K562 (cell line): ENCODE data around the gene ARHGEF9. TPM values are rescaled to one million over a fixed set of nuclear protein-coding genes. Genes with fewer than 3 reads are reported as not detected.

Experiments
- ATAC-seq: fragments of 200-7000 bp; cut with Tn5 transposase; 3 replicates; pipeline ENCODE4 v1.9.1; 2020; ENCODE audit warnings: moderate library complexity
- BruUV-seq: library from RNA; stranded (reverse); fragments of 400-500 nt; replicated peaks from 2 replicates; lab custom pipeline; 2021; lab: Mats Ljungman, UMichigan
- CTCF ChIA-PET: fragments of 300-600 bp; formaldehyde crosslinking; extraction: SDS; loops from one replicate; lab custom pipeline; 2021; ENCODE audit warnings: low intra/inter-chr PET ratio; lab: Yijun Ruan, JAX
- POLR2A ChIA-PET: fragments of 300-600, 350-650 bp; sonication (Branson Sonifier 250); formaldehyde crosslinking; extraction: SDS; loops from one replicate; lab custom pipeline; 2021; ENCODE audit warnings: antibody characterized with exemption, inconsistent platforms; lab: Yijun Ruan, JAX
- DNase-seq, 4 experiments: peaks; one replicate each; pipeline versions ENCODE4 v3.0.0 to v3.0.0-alpha.2; 2011 to 2018; ENCODE audit warnings: low spot score in 3 of 4, mixed read lengths in 3 of 4; ENCODE audit errors: extremely low read depth in 1 of 4
- FAIRE-seq: peaks from 2 replicates; lab custom pipeline; 2011; peaks lifted over from hg19 to GRCh38; lab: Jason Lieb, UNC
- H2AFZ ChIP-seq: 2 replicates; pipeline ENCODE4 v1.6.0; 2011; ENCODE audit warnings: low read depth, low read length, control low read depth, inconsistent platforms
- H3K27ac ChIP-seq: fragments of 200-600 bp; 3 replicates; pipeline ENCODE4 v1.8.0; 2011; ENCODE audit warnings: low read depth, mild to moderate bottlenecking, control low read depth, inconsistent platforms, low read length, moderate library complexity, mixed read lengths; ENCODE audit errors: extremely low read depth
- H3K27me3 ChIP-seq, 2 experiments: fragments of 300-600 bp in 1 of 2; 2 replicates in 1 of 2; 3 replicates in 1 of 2; pipeline versions ENCODE4 v1.6.0 to v1.8.0; 2011; ENCODE audit warnings: inconsistent platforms in 2 of 2, low read length in 2 of 2, mild to moderate bottlenecking in 1 of 2, mixed read lengths in 1 of 2, moderate library complexity in 1 of 2; ENCODE audit not compliant: control insufficient read depth in 2 of 2, insufficient read depth in 2 of 2
- H3K36me3 ChIP-seq: fragments of 300-600 bp; 3 replicates; pipeline ENCODE4 v1.8.0; 2011; ENCODE audit warnings: mild to moderate bottlenecking, low read length, inconsistent platforms; ENCODE audit not compliant: control insufficient read depth, insufficient read depth
- H3K4me1 ChIP-seq, 2 experiments: fragments of 200-600 bp in 1 of 2; replicated peaks in 1 of 2; 2 replicates in 1 of 2; 3 replicates in 1 of 2; pipeline versions ENCODE4 v1.5.1 to v1.8.0; 2011; ENCODE audit warnings: inconsistent platforms in 2 of 2, low read length in 2 of 2, mild to moderate bottlenecking in 1 of 2, mixed read lengths in 1 of 2, moderate library complexity in 1 of 2; ENCODE audit not compliant: control insufficient read depth in 2 of 2, insufficient read depth in 2 of 2
- H3K4me2 ChIP-seq: 2 replicates; pipeline ENCODE4 v1.6.1; 2011; ENCODE audit warnings: low read length, control low read depth, inconsistent platforms, mixed read lengths; ENCODE audit not compliant: insufficient read depth
- H3K4me3 ChIP-seq: fragments of 200-600 bp; sonication (generic), shearing (Covaris generic); 2 replicates; pipeline ENCODE4 v1.5.1; 2016; ENCODE audit warnings: control low read depth, inconsistent platforms
- H3K79me2 ChIP-seq: fragments of 200-600 bp; 3 replicates; pipeline ENCODE4 v1.8.0; 2011; ENCODE audit warnings: low read length, inconsistent platforms; ENCODE audit not compliant: control insufficient read depth, insufficient read depth
- H3K9ac ChIP-seq, 2 experiments: 2 replicates each; pipeline versions ENCODE4 v1.6.0 to v1.6.1; 2011; ENCODE audit warnings: low read depth in 2 of 2, low read length in 2 of 2, control low read depth in 1 of 2, inconsistent platforms in 1 of 2, mild to moderate bottlenecking in 1 of 2, mixed read lengths in 1 of 2; ENCODE audit not compliant: insufficient read depth in 1 of 2
- H3K9me1 ChIP-seq: one replicate; pipeline ENCODE4 v1.6.0; 2011; ENCODE audit warnings: inconsistent platforms, mild to moderate bottlenecking, low read length, moderate library complexity; ENCODE audit not compliant: control insufficient read depth, insufficient read depth
- H3K9me3 ChIP-seq: replicated peaks from 2 replicates; pipeline ENCODE4 v1.5.1; 2011; ENCODE audit warnings: low read depth, low read length, inconsistent platforms; ENCODE audit not compliant: control insufficient read depth, insufficient read depth
- H4K20me1 ChIP-seq: replicated peaks from 2 replicates; pipeline ENCODE4 v1.6.1; 2011; ENCODE audit warnings: low read length, inconsistent platforms, mixed read lengths; ENCODE audit not compliant: control insufficient read depth, insufficient read depth
- CBX1 ChIP-seq: sonication (generic); IDR thresholded peaks from 2 replicates; pipeline ENCODE4 v1.6.1; 2016; ENCODE audit warnings: antibody characterized with exemption, low read depth, mild to moderate bottlenecking
- E2F6 ChIP-seq, 2 experiments: IDR thresholded peaks; 2 replicates each; pipeline ENCODE4 v1.6.1; 2011; ENCODE audit warnings: borderline replicate concordance in 1 of 2, control low read depth in 1 of 2, low read depth in 1 of 2, low read length in 1 of 2, mild to moderate bottlenecking in 1 of 2, mixed read lengths in 1 of 2, moderate library complexity in 1 of 2; ENCODE audit not compliant: insufficient read depth in 1 of 2, insufficient read length in 1 of 2, poor library complexity in 1 of 2, severe bottlenecking in 1 of 2; ENCODE audit errors: extremely low read depth in 1 of 2
- NELFE ChIP-seq: IDR thresholded peaks from 2 replicates; pipeline ENCODE4 v1.6.1; 2011; ENCODE audit warnings: mild to moderate bottlenecking; ENCODE audit not compliant: insufficient read depth, insufficient read length
- RBM15 ChIP-seq: fragments of 200-400 bp; formaldehyde crosslinking; IDR thresholded peaks from 2 replicates; pipeline ENCODE4 v1.6.1; 2018; ENCODE audit warnings: mild to moderate bottlenecking, low read length, moderate library complexity; ENCODE audit not compliant: insufficient read depth
- SMARCC2 ChIP-seq: fragments of 450-650 bp; IDR thresholded peaks from 2 replicates; pipeline ENCODE4 v1.6.1; 2017; ENCODE audit warnings: antibody characterized with exemption, moderate library complexity, mild to moderate bottlenecking, low read depth
- TEAD2 ChIP-seq: fragments of 450-650 bp; IDR thresholded peaks from 2 replicates; pipeline ENCODE4 v1.6.1; 2016; ENCODE audit warnings: missing genetic modification characterization, control low read depth, missing compliant biosample characterization
- ZFP36 ChIP-seq: fragments of 150-350 bp; IDR thresholded peaks from 2 replicates; pipeline ENCODE4 v1.6.1; 2018; ENCODE audit warnings: low read length, low read depth; ENCODE audit not compliant: partially characterized antibody
- ZKSCAN8 ChIP-seq: fragments of 200-800 bp; sonication (Bioruptor generic); IDR thresholded peaks from 2 replicates; pipeline ENCODE4 v1.6.1; 2016; ENCODE audit warnings: missing genetic modification characterization, missing compliant biosample characterization
- whole genome bisulfite sequencing: fragments of 100-300 bp; shearing (Covaris generic); methylation state at CpG from one replicate; pipeline ENCODE4 v1.1.6; 2016; ENCODE audit warnings: low coverage, mixed read lengths; ENCODE audit not compliant: insufficient coverage; ENCODE audit errors: missing lambda C conversion rate; 5-methylcytosine and 5-hydroxymethylcytosine counted together
- in situ Hi-C: fragments of 300-500 bp; cut with MboI; formaldehyde crosslinking; loops from 4 replicates; pipeline ENCODE4 v1.15.0; 2018; ENCODE audit warnings: inconsistent platforms, mixed read lengths
- intact Hi-C: fragments of 100-400 bp; cut with micrococcal nuclease; formaldehyde crosslinking; loops from 2 replicates; pipeline ENCODE4 v1.14.2; 2022
- polyA plus RNA-seq, 8 experiments: library from polyadenylated mRNA; depleted of rRNA in 4 of 8; stranded (reverse) in 5 of 8; unstranded in 3 of 8; fragments of >200 nt; fragmentation: Nextera tagmentation in 2 of 8; fragmentation: Illumina TruSeq in 1 of 8; extraction: Ambion mirVana in 2 of 8; extraction: Trizol in 1 of 8; gene quantifications; 2 replicates each; pipeline versions ENCODE4 v1.2.1 to v1.2.3, GENCODE V29; 2011 to 2014; ENCODE audit warnings: inconsistent platforms in 1 of 8, missing spikeins in 1 of 8
- total RNA-seq, 7 experiments: library from RNA; depleted of rRNA in 6 of 7; stranded (reverse); fragments of >200 nt in 6 of 7; fragmentation: Illumina TruSeq in 2 of 7; extraction: Trizol in 2 of 7; gene quantifications; 2 replicates each; pipeline versions ENCODE4 v1.2.1 to v1.2.3, GENCODE V29; 2011 to 2021; ENCODE audit warnings: low replicate concordance in 1 of 7
- TF ChIP-seq, protein P1 (sequence below): IDR thresholded peaks from 3 replicates; pipeline ENCODE4 v1.6.1; 2011; ENCODE audit warnings: borderline replicate concordance, mild to moderate bottlenecking; ENCODE audit not compliant: insufficient read length, insufficient read depth
- TF ChIP-seq, protein P2 (sequence below): sonication (generic); formaldehyde crosslinking; IDR thresholded peaks from 2 replicates; pipeline ENCODE4 v1.8.1; 2023; ENCODE audit warnings: missing genetic modification reagents, mild to moderate bottlenecking, borderline replicate concordance

ARHGEF9 gene
- total and polyA plus RNA-seq, 9 of the 15 experiments (the other 6 are each of a cell fraction or from before 2014, with no cell fraction given) = 0.09 to 0.24 (median 0.15) TPM; not detected in 2

DNA sequence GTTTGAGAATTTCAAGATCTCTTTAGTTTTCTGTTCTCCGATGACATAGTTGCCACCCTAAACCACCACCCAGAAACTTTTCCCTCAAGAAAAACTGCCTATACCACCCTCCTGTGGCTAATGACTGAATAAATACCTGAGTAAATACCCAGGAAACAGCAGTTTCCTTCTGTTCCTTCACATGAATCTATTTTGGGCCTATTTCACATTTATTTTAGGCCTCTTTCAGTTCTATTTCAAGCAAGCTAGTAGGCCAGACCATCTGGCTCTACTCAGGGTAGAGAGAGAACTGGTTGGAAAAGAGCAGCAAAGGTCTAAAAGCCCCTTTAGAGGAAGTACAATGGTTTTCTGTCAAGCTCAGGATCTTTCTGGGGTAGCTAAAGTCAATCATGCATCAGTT lies 23.4 kb downstream of the ARHGEF9 start:
- H2AFZ ChIP-seq = no peak overlapping the region
- 20% methylated on average over 1 of the region's 1 CpG for WGBS
- no peak for FAIRE-seq
- ATAC-seq = no peak
- H3K4me1 ChIP-seq = no peaks in the 10 kb centered on the region
- H3K27ac ChIP-seq = no peak overlapping the region
- no peaks in the 10 kb centered on the region for H3K9me1 ChIP-seq
- H3K9ac ChIP-seq = no peak overlapping the region
- no peaks in the 10 kb centered on the region for H3K27me3 ChIP-seq
- intact Hi-C loops = no loop called here
- no peaks in the 10 kb centered on the region for H3K9me3 ChIP-seq
- H3K4me2 ChIP-seq = no peak overlapping the region
- H3K4me3 ChIP-seq = no peak overlapping the region
- no TSS peak for BruUV-seq
- ChIA-PET CTCF (no interaction called here), POLR2A (no interaction called here)
- in situ Hi-C loops = no loop called here
- no peak for DNase-seq
- H4K20me1 ChIP-seq = no peaks in the 10 kb centered on the region
- H3K36me3 ChIP-seq = no peaks in the 10 kb centered on the region
- no peaks in the 10 kb centered on the region for H3K79me2 ChIP-seq
- TF ChIP-seq ZFP36 (no peak), RBM15 (no peak), CBX1 (no peak), SMARCC2 (no peak), TEAD2 (no peak), E2F6 (IDR thresholded peaks at IDR 0.05; ENCODE audit: borderline replicate concordance in 1 of 2, extremely low read depth in 1 of 2, insufficient read depth in 1 of 2, insufficient read length in 1 of 2, low read depth in 1 of 2, low read length in 1 of 2, poor library complexity in 1 of 2, severe bottlenecking in 1 of 2) (no peak), NELFE (no peak), ZKSCAN8 (no peak)
- TF ChIP-seq, protein P1, sequence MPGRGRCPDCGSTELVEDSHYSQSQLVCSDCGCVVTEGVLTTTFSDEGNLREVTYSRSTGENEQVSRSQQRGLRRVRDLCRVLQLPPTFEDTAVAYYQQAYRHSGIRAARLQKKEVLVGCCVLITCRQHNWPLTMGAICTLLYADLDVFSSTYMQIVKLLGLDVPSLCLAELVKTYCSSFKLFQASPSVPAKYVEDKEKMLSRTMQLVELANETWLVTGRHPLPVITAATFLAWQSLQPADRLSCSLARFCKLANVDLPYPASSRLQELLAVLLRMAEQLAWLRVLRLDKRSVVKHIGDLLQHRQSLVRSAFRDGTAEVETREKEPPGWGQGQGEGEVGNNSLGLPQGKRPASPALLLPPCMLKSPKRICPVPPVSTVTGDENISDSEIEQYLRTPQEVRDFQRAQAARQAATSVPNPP = no peak
- TF ChIP-seq, protein P2, sequence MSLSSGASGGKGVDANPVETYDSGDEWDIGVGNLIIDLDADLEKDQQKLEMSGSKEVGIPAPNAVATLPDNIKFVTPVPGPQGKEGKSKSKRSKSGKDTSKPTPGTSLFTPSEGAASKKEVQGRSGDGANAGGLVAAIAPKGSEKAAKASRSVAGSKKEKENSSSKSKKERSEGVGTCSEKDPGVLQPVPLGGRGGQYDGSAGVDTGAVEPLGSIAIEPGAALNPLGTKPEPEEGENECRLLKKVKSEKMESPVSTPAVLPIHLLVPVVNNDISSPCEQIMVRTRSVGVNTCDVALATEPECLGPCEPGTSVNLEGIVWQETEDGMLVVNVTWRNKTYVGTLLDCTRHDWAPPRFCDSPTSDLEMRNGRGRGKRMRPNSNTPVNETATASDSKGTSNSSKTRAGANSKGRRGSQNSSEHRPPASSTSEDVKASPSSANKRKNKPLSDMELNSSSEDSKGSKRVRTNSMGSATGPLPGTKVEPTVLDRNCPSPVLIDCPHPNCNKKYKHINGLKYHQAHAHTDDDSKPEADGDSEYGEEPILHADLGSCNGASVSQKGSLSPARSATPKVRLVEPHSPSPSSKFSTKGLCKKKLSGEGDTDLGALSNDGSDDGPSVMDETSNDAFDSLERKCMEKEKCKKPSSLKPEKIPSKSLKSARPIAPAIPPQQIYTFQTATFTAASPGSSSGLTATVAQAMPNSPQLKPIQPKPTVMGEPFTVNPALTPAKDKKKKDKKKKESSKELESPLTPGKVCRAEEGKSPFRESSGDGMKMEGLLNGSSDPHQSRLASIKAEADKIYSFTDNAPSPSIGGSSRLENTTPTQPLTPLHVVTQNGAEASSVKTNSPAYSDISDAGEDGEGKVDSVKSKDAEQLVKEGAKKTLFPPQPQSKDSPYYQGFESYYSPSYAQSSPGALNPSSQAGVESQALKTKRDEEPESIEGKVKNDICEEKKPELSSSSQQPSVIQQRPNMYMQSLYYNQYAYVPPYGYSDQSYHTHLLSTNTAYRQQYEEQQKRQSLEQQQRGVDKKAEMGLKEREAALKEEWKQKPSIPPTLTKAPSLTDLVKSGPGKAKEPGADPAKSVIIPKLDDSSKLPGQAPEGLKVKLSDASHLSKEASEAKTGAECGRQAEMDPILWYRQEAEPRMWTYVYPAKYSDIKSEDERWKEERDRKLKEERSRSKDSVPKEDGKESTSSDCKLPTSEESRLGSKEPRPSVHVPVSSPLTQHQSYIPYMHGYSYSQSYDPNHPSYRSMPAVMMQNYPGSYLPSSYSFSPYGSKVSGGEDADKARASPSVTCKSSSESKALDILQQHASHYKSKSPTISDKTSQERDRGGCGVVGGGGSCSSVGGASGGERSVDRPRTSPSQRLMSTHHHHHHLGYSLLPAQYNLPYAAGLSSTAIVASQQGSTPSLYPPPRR (CRISPR knock-in tag) = no peak
